H9 (cell line): ENCODE results near the gene TDRD3. TPM values are rescaled to one million over a fixed set of nuclear protein-coding genes. Genes with fewer than 3 reads are reported as not detected.

ENCODE experiments used
- DNase-seq: peaks from one replicate; pipeline ENCODE4 v3.0.0-alpha.2; 2017
- H2AFZ ChIP-seq: one replicate; pipeline ENCODE4 v1.6.1; 2013; ENCODE audit warnings: mild to moderate bottlenecking, low read length, control low read depth, moderate library complexity
- H2AK5ac ChIP-seq: 2 replicates; pipeline ENCODE4 v1.6.1; 2013; ENCODE audit warnings: low read length, control low read depth, mixed read lengths; ENCODE audit not compliant: insufficient read length
- H2BK120ac ChIP-seq: one replicate; pipeline ENCODE4 v1.6.1; 2013; ENCODE audit warnings: low read depth, mild to moderate bottlenecking, low read length, control low read depth, inconsistent platforms; ENCODE audit not compliant: poor library complexity, severe bottlenecking
- H2BK12ac ChIP-seq: 2 replicates; pipeline ENCODE4 v1.6.1; 2013; ENCODE audit warnings: low read length, control low read depth, mixed read lengths, low read depth; ENCODE audit not compliant: insufficient read length
- H2BK15ac ChIP-seq: 2 replicates; pipeline ENCODE4 v1.6.1; 2013; ENCODE audit warnings: low read depth, low read length, control low read depth
- H2BK20ac ChIP-seq: one replicate; pipeline ENCODE4 v1.6.1; 2013; ENCODE audit warnings: low read depth, mild to moderate bottlenecking, low read length, control low read depth, inconsistent platforms; ENCODE audit not compliant: poor library complexity, severe bottlenecking
- H2BK5ac ChIP-seq: 2 replicates; pipeline ENCODE4 v1.6.1; 2013; ENCODE audit warnings: low read length, control low read depth, mixed read lengths; ENCODE audit not compliant: insufficient read length
- H3K14ac ChIP-seq: 2 replicates; pipeline ENCODE4 v1.6.1; 2013; ENCODE audit warnings: low read length, control low read depth; ENCODE audit not compliant: insufficient read depth
- H3K18ac ChIP-seq: 2 replicates; pipeline ENCODE4 v1.6.1; 2013; ENCODE audit warnings: low read depth, mild to moderate bottlenecking, mixed read lengths, low read length, control low read depth; ENCODE audit not compliant: insufficient read length
- H3K23ac ChIP-seq: 2 replicates; pipeline ENCODE4 v1.6.1; 2013; ENCODE audit warnings: low read length, control low read depth, mixed read lengths, low read depth; ENCODE audit not compliant: insufficient read length
- H3K23me2 ChIP-seq: 2 replicates; pipeline ENCODE4 v1.6.1; 2013; ENCODE audit warnings: low read depth, mild to moderate bottlenecking, mixed read lengths, low read length, control low read depth; ENCODE audit not compliant: insufficient read length, poor library complexity, severe bottlenecking
- H3K27ac ChIP-seq: 2 replicates; pipeline ENCODE4 v1.5.1; 2013; ENCODE audit warnings: low read length, control low read depth, mixed read lengths, low read depth; ENCODE audit not compliant: insufficient read length
- H3K27me3 ChIP-seq: 2 replicates; pipeline ENCODE4 v1.6.1; 2013; ENCODE audit warnings: low read length, control low read depth, inconsistent platforms; ENCODE audit not compliant: insufficient read depth
- H3K4ac ChIP-seq: 2 replicates; pipeline ENCODE4 v1.6.1; 2013; ENCODE audit warnings: low read depth, mild to moderate bottlenecking, control low read depth, inconsistent platforms, low read length, moderate library complexity
- H3K4me1 ChIP-seq: 2 replicates; pipeline ENCODE4 v1.6.1; 2013; ENCODE audit warnings: low read length, control low read depth, inconsistent platforms; ENCODE audit not compliant: insufficient read depth
- H3K4me2 ChIP-seq: 2 replicates; pipeline ENCODE4 v1.6.1; 2013; ENCODE audit warnings: low read length, control low read depth, mixed read lengths; ENCODE audit not compliant: insufficient read length, insufficient read depth
- H3K56ac ChIP-seq: 2 replicates; pipeline ENCODE4 v1.6.1; 2013; ENCODE audit warnings: low read depth, mild to moderate bottlenecking, mixed read lengths, low read length, control low read depth; ENCODE audit not compliant: insufficient read length
- H3K79me1 ChIP-seq: 2 replicates; pipeline ENCODE4 v1.6.1; 2013; ENCODE audit warnings: low read depth, mild to moderate bottlenecking, moderate library complexity, low read length, control low read depth, inconsistent platforms; ENCODE audit not compliant: insufficient read depth, poor library complexity, severe bottlenecking
- H3K79me2 ChIP-seq: 2 replicates; pipeline ENCODE4 v1.6.1; 2013; ENCODE audit warnings: low read length, control low read depth, inconsistent platforms; ENCODE audit not compliant: insufficient read depth
- H3K9ac ChIP-seq: 2 replicates; pipeline ENCODE4 v1.6.1; 2013; ENCODE audit warnings: low read length, control low read depth, mixed read lengths; ENCODE audit not compliant: insufficient read length; ENCODE audit errors: extremely low read depth
- H3K9me3 ChIP-seq: one replicate; pipeline ENCODE4 v1.6.1; 2013; ENCODE audit warnings: low read depth, low read length, inconsistent platforms; ENCODE audit not compliant: control insufficient read depth
- H3T11ph ChIP-seq: one replicate; pipeline ENCODE4 v1.6.1; 2013; ENCODE audit warnings: mild to moderate bottlenecking, low read length, control low read depth, inconsistent platforms
- H4K20me1 ChIP-seq: one replicate; pipeline ENCODE4 v1.6.1; 2013; ENCODE audit not compliant: control insufficient read depth, insufficient read length, insufficient read depth
- H4K5ac ChIP-seq: 2 replicates; pipeline ENCODE4 v1.6.1; 2013; ENCODE audit warnings: low read depth, mild to moderate bottlenecking, mixed read lengths, low read length, control low read depth; ENCODE audit not compliant: insufficient read length
- H4K8ac ChIP-seq: replicated peaks from 2 replicates; pipeline ENCODE4 v1.6.1; 2013; ENCODE audit warnings: low read length, control low read depth, mixed read lengths, low read depth; ENCODE audit not compliant: insufficient read length
- H4K91ac ChIP-seq: 2 replicates; pipeline ENCODE4 v1.6.1; 2013; ENCODE audit warnings: low read depth, mild to moderate bottlenecking, moderate library complexity, mixed read lengths, low read length, control low read depth; ENCODE audit not compliant: insufficient read length
- H3K27ac Mint-ChIP-seq, 3 experiments: 2 replicates in 2 of 3; 3 replicates in 1 of 3; pipeline ENCODE4 v1.8.0; 2020 to 2021; ENCODE audit warnings: mixed read lengths in 3 of 3, mild to moderate bottlenecking in 1 of 3, moderate library complexity in 1 of 3
- H3K27me3 Mint-ChIP-seq: 2 replicates; pipeline ENCODE4 v1.8.0; 2021; ENCODE audit warnings: low read depth, mild to moderate bottlenecking, moderate library complexity, mixed read lengths
- H3K36me3 Mint-ChIP-seq, 3 experiments: 2 replicates in 2 of 3; 3 replicates in 1 of 3; pipeline ENCODE4 v1.8.0; 2020 to 2021; ENCODE audit warnings: low read depth in 3 of 3, mixed read lengths in 3 of 3; ENCODE audit not compliant: insufficient read depth in 1 of 3
- H3K4me1 Mint-ChIP-seq, 2 experiments: 2 replicates each; pipeline ENCODE4 v1.8.0; 2020; ENCODE audit warnings: mixed read lengths in 2 of 2
- H3K4me3 Mint-ChIP-seq, 2 experiments: 2 replicates in 1 of 2; 3 replicates in 1 of 2; pipeline ENCODE4 v1.8.0; 2020 to 2021; ENCODE audit warnings: mild to moderate bottlenecking in 2 of 2, mixed read lengths in 2 of 2, moderate library complexity in 1 of 2
- H3K9me3 Mint-ChIP-seq, 2 experiments: 2 replicates in 1 of 2; 3 replicates in 1 of 2; pipeline ENCODE4 v1.8.0; 2020; ENCODE audit warnings: mild to moderate bottlenecking in 2 of 2, mixed read lengths in 2 of 2, moderate library complexity in 1 of 2
- WGBS: extraction: QIAGEN DNeasy Blood & Tissue Kit; methylation state at CpG from one replicate; pipeline ENCODE4 v1.1.7; 2013; ENCODE audit warnings: missing lambda C conversion rate, low lambda C conversion rate, mixed read lengths; ENCODE audit not compliant: insufficient read length; ENCODE audit errors: extremely low coverage; 5-methylcytosine and 5-hydroxymethylcytosine counted together
- total RNA-seq: library from RNA; stranded (reverse); gene quantifications from 2 replicates; pipeline ENCODE4 v1.2.1, GENCODE V29; 2021
- TF ChIP-seq, protein P1 (sequence below): fragments of 200-600 bp; sonication (generic); conservative IDR thresholded peaks from 3 replicates; pipeline ENCODE4 v1.8.0; 2021; ENCODE audit warnings: antibody characterized with exemption, mild to moderate bottlenecking

Gene TDRD3
- total RNA-seq, 1 experiment from 2014 or later, result 16.1 TPM

DNA sequence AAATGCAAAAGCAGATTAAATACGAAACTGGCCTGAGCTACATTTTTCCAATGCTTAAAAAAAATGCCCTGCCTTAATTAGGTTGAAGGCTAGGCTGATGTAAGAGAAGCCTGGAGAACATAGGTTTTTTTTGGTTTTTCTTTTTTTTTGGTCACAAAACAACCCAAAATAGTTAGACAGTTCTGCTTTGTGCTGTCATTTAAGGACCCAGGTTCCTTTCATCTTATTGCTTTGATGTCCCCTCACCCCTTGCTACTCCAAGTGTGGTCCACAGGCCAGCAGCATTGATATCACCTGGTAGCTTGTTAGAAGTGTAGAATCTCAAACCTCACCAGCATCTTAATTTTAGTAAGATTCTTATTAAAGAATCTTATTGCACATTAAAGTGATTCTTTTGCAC, 14.4 kb downstream of the TDRD3 start:
- no peak overlapping the region for H2BK15ac ChIP-seq
- H3K79me2 ChIP-seq, result no peaks in the 10 kb centered on the region; the same call in 1 of the 2 replicates
- H2BK12ac ChIP-seq, result no peak overlapping the region

More for the DNA sequence above, 14.4 kb downstream of the TDRD3 start:
- H3K4me3 Mint-ChIP-seq, result no peak overlapping the region
- no peak overlapping the region for H2BK5ac ChIP-seq
- H3K36me3 Mint-ChIP-seq, result peaks cover 13 to 35% (median 26%) of the 10 kb centered on the region in 3 experiments
- H3K27me3 ChIP-seq, result no peaks in the 10 kb centered on the region
- H3K56ac ChIP-seq, result no peak overlapping the region
- H2BK20ac ChIP-seq, result no peak overlapping the region
- H3K9ac ChIP-seq, result no peak overlapping the region
- H3K27ac ChIP-seq, result no peak overlapping the region
- H3K4me1 Mint-ChIP-seq, result peaks cover 11 to 12% of the 10 kb centered on the region in 2 experiments
- H4K91ac ChIP-seq, result no peak overlapping the region
- no peak overlapping the region for H3K23ac ChIP-seq
- no peaks in the 10 kb centered on the region for H3K4me1 ChIP-seq
- no peak overlapping the region for H2BK120ac ChIP-seq
- H3K18ac ChIP-seq, result no peak overlapping the region
- no peaks in the 10 kb centered on the region for H3K27me3 Mint-ChIP-seq
- no peak overlapping the region for H3K14ac ChIP-seq
- H3K4me2 ChIP-seq, result no peak overlapping the region
- H3K4ac ChIP-seq, result no peak overlapping the region
- H3T11ph ChIP-seq, result no peak overlapping the region
- no peaks in the 10 kb centered on the region for H3K23me2 ChIP-seq
- no peak overlapping the region for H2AK5ac ChIP-seq
- no CpG with 5 or more reads among the region's 1 CpG for WGBS
- H4K5ac ChIP-seq, result no peak overlapping the region
- no peak overlapping the region for H4K8ac ChIP-seq
- H3K27ac Mint-ChIP-seq, result no peak overlapping the region
- H3K9me3 ChIP-seq, result no peaks in the 10 kb centered on the region
- DNase-seq, result no peak
- H4K20me1 ChIP-seq, result no peaks in the 10 kb centered on the region
- H3K79me1 ChIP-seq, result peaks cover 2% of the 10 kb centered on the region
- H2AFZ ChIP-seq, result no peak overlapping the region
- TF ChIP-seq, protein P1, sequence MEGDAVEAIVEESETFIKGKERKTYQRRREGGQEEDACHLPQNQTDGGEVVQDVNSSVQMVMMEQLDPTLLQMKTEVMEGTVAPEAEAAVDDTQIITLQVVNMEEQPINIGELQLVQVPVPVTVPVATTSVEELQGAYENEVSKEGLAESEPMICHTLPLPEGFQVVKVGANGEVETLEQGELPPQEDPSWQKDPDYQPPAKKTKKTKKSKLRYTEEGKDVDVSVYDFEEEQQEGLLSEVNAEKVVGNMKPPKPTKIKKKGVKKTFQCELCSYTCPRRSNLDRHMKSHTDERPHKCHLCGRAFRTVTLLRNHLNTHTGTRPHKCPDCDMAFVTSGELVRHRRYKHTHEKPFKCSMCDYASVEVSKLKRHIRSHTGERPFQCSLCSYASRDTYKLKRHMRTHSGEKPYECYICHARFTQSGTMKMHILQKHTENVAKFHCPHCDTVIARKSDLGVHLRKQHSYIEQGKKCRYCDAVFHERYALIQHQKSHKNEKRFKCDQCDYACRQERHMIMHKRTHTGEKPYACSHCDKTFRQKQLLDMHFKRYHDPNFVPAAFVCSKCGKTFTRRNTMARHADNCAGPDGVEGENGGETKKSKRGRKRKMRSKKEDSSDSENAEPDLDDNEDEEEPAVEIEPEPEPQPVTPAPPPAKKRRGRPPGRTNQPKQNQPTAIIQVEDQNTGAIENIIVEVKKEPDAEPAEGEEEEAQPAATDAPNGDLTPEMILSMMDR, result no peak
- H3K9me3 Mint-ChIP-seq, result peaks cover 10 to 12% of the 10 kb centered on the region in 2 experiments
